Chondrocyte (in vitro differentiated cells): ENCODE measurements around the gene NLRX1. TPM values are rescaled to one million over a fixed set of nuclear protein-coding genes. Genes with fewer than 3 reads are reported as not detected.

Experiments
- DNase-seq: peaks from one replicate; pipeline ENCODE4 v3.0.0; 2021; ENCODE audit warnings: mixed read lengths, low spot score
- H3K27ac Mint-ChIP-seq: one replicate; pipeline ENCODE4 v1.8.0; 2021; ENCODE audit warnings: mild to moderate bottlenecking, moderate library complexity, mixed read lengths; ENCODE audit not compliant: unreplicated experiment
- H3K27me3 Mint-ChIP-seq: 2 replicates; pipeline ENCODE4 v1.8.0; 2021; ENCODE audit warnings: low read depth, mixed read lengths
- H3K36me3 Mint-ChIP-seq: 2 replicates; pipeline ENCODE4 v1.8.0; 2021; ENCODE audit warnings: low read depth, mixed read lengths
- H3K4me1 Mint-ChIP-seq: 2 replicates; pipeline ENCODE4 v1.8.0; 2021; ENCODE audit warnings: low read depth, mild to moderate bottlenecking, mixed read lengths
- H3K4me3 Mint-ChIP-seq: one replicate; pipeline ENCODE4 v1.8.0; 2021; ENCODE audit warnings: mild to moderate bottlenecking, moderate library complexity, mixed read lengths; ENCODE audit not compliant: unreplicated experiment
- H3K9me3 Mint-ChIP-seq: 2 replicates; pipeline ENCODE4 v1.8.0; 2021; ENCODE audit warnings: low read depth, mixed read lengths
- CTCF ChIP-seq: fragments of 200-600 bp; sonication (generic); IDR thresholded peaks from 2 replicates; pipeline ENCODE4 v1.5.0; 2021; ENCODE audit warnings: antibody characterized with exemption, mild to moderate bottlenecking, moderate library complexity
- total RNA-seq: library from RNA; stranded (reverse); gene quantifications from 3 replicates; pipeline ENCODE4 v1.2.1, GENCODE V29; 2021

The NLRX1 gene
- total RNA-seq, 1 donor from 2014 or later = 20.1 TPM

GRCh38 chr11:119144825-119145486, 23.6 kb upstream of the NLRX1 start:
- Mint-ChIP-seq H3K27me3 (peaks cover 5% of the 10 kb centered on the region), H3K27ac (no peak overlapping the region), H3K9me3 (no peaks in the 10 kb centered on the region), H3K4me3 (no peak overlapping the region), H3K36me3 (no peaks in the 10 kb centered on the region), H3K4me1 (peaks cover 9% of the 10 kb centered on the region)
- peak; percentile 83 for TF ChIP-seq CTCF
- peak; percentile 49 for DNase-seq

- H3K27me3 Mint-ChIP-seq = peaks cover 5% of the 10 kb centered on the region
- DNase-seq = no peak
- no peak for TF ChIP-seq CTCF
These were observed 23.0 kb upstream of the NLRX1 start for GRCh38 chr11:119145551-119145950.

GRCh38 chr11:119147604-119148333, 20.8 kb upstream of the NLRX1 start:
- Mint-ChIP-seq H3K27me3 (peaks cover 5% of the 10 kb centered on the region), H3K9me3 (no peaks in the 10 kb centered on the region), H3K4me3 (peak overlapping the region; percentile 70), H3K4me1 (peaks cover 9% of the 10 kb centered on the region), H3K27ac (no peak overlapping the region), H3K36me3 (no peaks in the 10 kb centered on the region)
- peak; percentile 43 for DNase-seq
- TF ChIP-seq CTCF = no peak

More at GRCh38 chr11:119145551-119145950, 23.0 kb upstream of the NLRX1 start:
- no peak overlapping the region for H3K27ac Mint-ChIP-seq
- H3K4me1 Mint-ChIP-seq = peaks cover 9% of the 10 kb centered on the region
- H3K36me3 Mint-ChIP-seq = no peaks in the 10 kb centered on the region
- no peak overlapping the region for H3K4me3 Mint-ChIP-seq
- no peaks in the 10 kb centered on the region for H3K9me3 Mint-ChIP-seq

- peak overlapping the region; percentile 70 for H3K4me3 Mint-ChIP-seq
- H3K36me3 Mint-ChIP-seq = no peaks in the 10 kb centered on the region
- no peak for DNase-seq
- peaks cover 9% of the 10 kb centered on the region for H3K4me1 Mint-ChIP-seq
- TF ChIP-seq CTCF = no peak
- no peaks in the 10 kb centered on the region for H3K9me3 Mint-ChIP-seq
- H3K27me3 Mint-ChIP-seq = peaks cover 5% of the 10 kb centered on the region
- no peak overlapping the region for H3K27ac Mint-ChIP-seq
These were observed 19.9 kb upstream of the NLRX1 start for GRCh38 chr11:119148720-119149017.

GRCh38 chr11:119149018-119149785, 19.3 kb upstream of the NLRX1 start, which contains the start of gene ABCG4:
TSS of gene ABCG4 (plus strand) at chr11:119149052. CDS start at chr11:119149966, 914 bp downstream.
- H3K36me3 Mint-ChIP-seq = no peaks in the 10 kb centered on the region
- TF ChIP-seq CTCF = no peak
- peaks cover 5% of the 10 kb centered on the region for H3K27me3 Mint-ChIP-seq
- no peak within 1 kb of the TSS for H3K27ac Mint-ChIP-seq
- peak; percentile 88 for DNase-seq
- no peaks in the 10 kb centered on the region for H3K9me3 Mint-ChIP-seq
- peaks cover 9% of the 10 kb centered on the region for H3K4me1 Mint-ChIP-seq
- peak within 1 kb of the TSS; percentile 70 for H3K4me3 Mint-ChIP-seq
